NCI-H146 (cell line): ENCODE measurements around the gene DGKH.
"Not testable (repeated sequence)": the region's sequence is repeated elsewhere in the genome, so short reads cannot be mapped to it uniquely, and the experiment has no call there.

ENCODE experiments used
- DNase-seq: peaks from one replicate; lab custom pipeline; 2025; lab: John Stamatoyannopoulos, UW

DGKH gene

DNA sequence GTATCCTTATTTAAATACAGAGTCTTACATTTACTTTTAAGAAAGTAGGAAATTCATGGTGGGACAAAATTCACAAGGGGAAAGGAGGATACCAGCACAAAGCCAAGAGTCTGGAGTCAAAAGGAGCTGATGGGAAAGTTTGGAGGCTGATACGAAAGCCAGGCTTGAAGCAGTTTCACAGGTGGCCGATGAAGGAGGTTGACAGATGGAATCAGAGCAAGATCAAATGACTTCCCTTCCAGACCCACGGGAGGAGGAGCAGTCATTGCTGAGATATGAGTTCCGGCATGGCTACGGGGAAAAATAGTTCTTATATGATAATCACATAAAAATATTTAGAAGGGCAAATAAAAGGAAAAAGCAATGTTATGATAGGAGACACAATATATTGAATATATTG lies 65.0 kb downstream of the DGKH start:
- no peak for DNase-seq

DNA sequence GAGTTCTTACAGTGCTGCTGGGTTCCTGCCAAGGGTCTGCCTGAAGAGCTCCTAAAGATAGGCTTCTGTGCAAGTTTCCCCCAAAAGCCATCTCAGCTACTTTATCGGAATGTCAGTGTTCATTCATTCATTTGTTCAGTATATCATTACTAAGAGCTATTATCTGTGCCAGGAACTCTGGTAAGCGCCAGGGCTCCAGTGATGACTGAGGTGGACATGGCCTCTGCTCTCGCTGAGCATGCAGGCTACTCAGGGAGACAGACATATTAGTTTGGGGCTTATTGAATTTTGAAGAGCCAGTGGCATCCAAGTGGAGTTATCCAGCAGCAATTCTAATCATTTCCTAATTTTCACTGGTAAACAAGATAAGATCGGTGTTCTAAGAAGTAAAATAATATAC lies 65.8 kb downstream of the DGKH start:
- DNase-seq: no peak

DNA sequence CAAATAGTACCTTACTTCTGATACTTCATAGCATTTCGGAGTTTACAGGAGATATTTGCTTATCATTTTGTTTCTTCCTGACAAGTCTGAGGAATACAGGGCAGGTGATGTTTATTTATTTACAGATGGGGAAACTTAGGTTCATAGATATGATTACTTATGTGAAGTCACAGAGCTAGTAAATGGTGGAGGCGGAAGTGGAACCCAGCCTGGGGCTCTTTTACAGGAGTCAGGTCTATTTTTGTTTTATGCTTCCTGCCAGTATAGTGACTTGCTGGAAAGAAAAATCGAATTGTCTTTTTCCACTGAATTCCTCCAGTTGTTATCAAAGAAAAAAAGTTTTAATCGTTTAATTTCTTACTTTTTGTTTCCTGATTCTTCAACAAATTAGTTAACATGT lies 66.5 kb downstream of the DGKH start:
- DNase-seq: no peak

DNA sequence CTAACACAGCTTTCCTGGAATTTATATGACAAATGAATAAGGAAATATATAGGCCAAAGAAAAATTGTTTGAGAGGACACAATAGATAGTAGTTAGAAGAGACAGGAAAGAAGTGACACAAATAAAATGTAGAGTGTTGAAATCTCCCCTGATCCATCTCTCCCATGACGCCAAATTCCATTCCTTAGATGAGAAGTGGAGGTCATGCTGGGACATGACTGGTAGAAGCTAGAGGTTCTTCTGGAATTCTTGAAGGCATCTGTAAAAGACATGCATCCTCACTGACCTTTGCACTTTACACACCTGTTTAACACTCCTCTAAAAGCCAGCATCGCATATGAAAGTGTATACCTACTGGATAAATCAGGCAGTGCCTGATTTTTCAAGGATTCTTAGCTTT lies 67.8 kb downstream of the DGKH start:
- no peak for DNase-seq

- no peak for DNase-seq
Measured at GRCh38 chr13:42119041-42119440, 70.6 kb downstream of the DGKH start.

GRCh38 chr13:42119875-42120274 lies 71.4 kb downstream of the DGKH start:
- no peak for DNase-seq

- no peak for DNase-seq
Measured at GRCh38 chr13:42123600-42123999, 75.2 kb downstream of the DGKH start.

GRCh38 chr13:42125046-42125445 lies 76.6 kb downstream of the DGKH start:
- no peak for DNase-seq

DNA sequence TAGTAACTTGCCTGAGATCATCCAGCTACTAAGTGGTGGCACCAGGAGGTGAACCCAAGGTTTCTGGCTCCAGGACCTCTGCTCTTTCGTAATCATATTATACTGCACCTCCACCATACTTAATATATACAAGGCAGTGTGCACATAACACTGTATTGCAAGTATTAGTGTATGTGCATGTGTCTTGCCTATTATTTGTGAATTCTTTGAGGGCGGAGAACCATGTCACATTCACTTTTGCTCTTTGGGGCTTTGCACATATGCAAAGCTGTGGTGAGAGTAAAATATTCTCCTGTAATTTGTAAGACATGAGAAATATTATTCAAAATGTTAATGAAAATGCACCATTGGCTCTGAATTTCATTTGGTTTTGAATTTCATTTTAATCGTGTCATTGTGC lies 78.6 kb downstream of the DGKH start:
- DNase-seq: no peak

- DNase-seq: no peak
Measured at GRCh38 chr13:42129033-42129432, 80.6 kb downstream of the DGKH start.

- no peak for DNase-seq
Measured at GRCh38 chr13:42136518-42136917, 88.1 kb downstream of the DGKH start.

- no peak for DNase-seq
Measured at GRCh38 chr13:42137856-42138537, 89.5 kb downstream of the DGKH start.

DNA sequence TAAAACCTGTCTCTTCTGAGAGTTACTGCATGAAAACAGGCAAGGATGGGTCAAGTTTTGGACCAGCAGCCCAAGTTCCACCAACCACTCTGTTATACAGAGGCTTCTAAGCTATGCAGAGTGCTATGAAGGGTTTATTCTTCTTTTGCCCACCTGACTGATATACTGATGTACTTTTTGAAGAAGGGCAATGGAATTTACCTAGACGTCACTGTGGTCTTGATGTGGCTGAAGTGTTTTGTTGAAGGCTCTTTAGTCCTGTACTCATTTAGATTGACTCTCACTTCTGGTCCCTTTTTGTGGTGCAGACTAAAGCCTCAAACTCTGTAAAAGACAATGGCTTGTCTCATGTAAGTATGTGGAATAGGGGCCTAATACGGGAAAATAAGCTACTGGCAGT lies 92.0 kb downstream of the DGKH start:
- DNase-seq: no peak

DNA sequence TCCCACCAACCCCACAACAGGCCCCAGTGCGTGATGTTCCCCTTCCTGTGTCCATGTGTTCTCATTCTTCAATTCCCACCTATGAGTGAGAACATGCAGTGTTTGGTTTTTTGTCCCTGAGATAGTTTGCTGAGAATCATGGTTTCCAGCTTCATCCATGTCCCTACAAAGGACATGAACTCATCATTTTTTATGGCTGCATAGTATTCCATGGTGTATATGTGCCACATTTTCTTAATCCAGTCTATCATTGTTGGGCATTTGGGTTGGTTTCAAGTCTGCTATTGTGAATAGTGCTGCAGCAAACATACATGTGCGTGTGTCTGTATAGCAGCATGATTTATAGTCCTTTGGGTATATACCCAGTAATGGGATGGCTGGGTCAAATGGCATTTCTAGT lies 92.6 kb downstream of the DGKH start:
- DNase-seq: not testable (repeated sequence)

- no peak for DNase-seq
Measured at GRCh38 chr13:42146359-42146758, 97.9 kb downstream of the DGKH start.

- DNase-seq: no peak
Measured at GRCh38 chr13:42148538-42148937, 100.1 kb downstream of the DGKH start.

GRCh38 chr13:42149136-42149535 lies 100.7 kb downstream of the DGKH start:
- DNase-seq: no peak

DNA sequence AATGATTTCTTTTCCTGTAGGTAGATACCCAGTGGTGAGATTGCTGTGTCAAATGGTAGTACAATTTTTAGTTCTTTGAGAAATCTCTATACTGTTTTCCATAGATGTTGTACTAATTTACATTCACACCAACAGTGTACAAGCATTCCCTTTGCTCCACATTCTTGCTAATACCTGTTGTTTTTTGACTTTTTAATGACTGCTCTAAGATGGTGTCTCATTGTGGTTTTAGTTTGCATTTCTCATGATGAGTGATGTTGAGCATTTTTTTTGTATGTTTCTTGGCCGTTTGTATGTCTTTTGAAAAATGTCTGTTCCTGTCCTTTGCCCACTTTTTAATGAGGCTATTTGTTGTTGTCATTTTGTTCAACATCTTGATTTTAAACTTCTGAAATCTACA lies 103.3 kb downstream of the DGKH start:
- DNase-seq: no peak

GRCh38 chr13:42152495-42152894 lies 104.0 kb downstream of the DGKH start:
- DNase-seq: no peak

GRCh38 chr13:42153199-42154113 lies 105.0 kb downstream of the DGKH start:
- DNase-seq: no peak

DNA sequence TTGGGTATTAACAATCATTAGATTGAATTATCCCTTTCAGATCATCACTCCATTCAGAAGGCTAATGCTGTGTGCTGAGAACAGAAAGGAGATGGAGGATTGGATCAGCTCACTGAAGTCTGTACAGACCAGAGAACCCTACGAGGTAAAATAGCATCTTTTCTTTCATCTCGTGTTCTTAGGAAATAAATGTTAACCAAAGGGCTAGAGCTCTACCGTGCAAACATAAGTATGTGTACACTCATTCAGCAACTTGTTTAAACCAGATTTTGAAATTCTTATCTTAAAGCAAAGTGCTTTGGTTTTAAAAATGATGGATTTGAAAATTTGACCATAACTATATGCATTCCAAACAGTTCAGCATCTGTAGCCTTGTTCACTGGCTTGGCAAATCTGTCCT lies 106.8 kb downstream of the DGKH start:
- DNase-seq: no peak

- not testable (repeated sequence) for DNase-seq
Measured at GRCh38 chr13:42163338-42163737, 114.9 kb downstream of the DGKH start.

- DNase-seq: not testable (repeated sequence)
Measured at GRCh38 chr13:42163910-42164309, 115.5 kb downstream of the DGKH start.
